AG20443 (cell line): Measurements from ENCODE around the gene SLC25A47.
"Not testable (repeated sequence)": the region's sequence is repeated elsewhere in the genome, so short reads cannot be mapped to it uniquely, and the experiment has no call there.

Source experiments
- DNase-seq: peaks from one replicate; pipeline ENCODE4 v3.0.0; 2012; ENCODE audit warnings: low spot score, mixed read lengths

SLC25A47 gene

GRCh38 chr14:100305324-100306100 lies 17.6 kb upstream of the SLC25A47 start:
- peak; percentile 33 for DNase-seq

DNA sequence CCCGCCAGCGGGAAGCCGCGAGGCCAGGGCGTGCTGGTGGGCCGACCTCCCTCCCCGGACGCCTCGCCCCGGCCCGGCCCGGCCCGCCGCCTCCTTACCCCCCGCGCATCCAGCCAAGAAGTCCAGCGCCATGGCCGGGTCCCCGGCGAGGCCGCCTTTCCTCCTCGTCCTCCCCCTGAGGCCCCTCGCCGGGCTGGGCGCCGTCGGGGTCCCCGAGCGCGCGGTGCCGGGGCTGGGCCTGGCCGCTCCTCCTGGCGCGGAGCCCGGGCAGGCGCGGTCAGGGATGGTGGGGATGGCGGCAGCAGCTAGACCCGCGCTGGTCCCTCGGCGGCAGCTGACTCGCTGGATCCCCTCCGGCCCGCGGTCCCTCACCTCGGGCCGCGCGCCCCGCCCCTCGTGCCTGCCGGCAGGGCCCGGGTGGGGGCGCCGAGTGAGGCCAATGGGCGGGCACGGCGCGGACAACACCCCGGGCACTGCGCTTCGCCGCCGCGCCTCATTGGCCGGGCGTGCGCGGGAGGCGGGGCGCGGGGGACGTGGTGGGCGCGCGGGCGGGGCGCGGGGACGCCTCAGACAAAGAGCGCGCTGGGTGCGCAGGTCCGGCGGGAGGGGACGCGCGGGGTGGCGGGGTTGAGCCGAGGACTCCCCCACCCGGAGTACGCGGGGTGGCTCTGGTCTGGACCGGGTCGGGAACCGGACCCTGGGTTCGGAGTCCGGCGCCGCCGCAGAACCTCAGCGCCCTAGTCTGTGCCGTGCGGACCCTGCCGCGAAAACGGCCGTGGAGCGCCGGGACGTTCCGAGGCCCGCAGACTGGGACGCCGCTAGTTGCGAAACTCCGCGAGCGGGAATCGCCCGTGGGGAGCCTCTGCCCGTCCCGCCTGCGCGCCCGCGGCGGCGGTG lies 16.8 kb upstream of the SLC25A47 start, which contains the start of gene SLC25A29:
Gene SLC25A29, minus strand, starts transcription at position 344 of the 897 bp plus-strand sequence. Its CDS starts 212 bp downstream, at position 132.
- peak; percentile 97 for DNase-seq

GRCh38 chr14:100306998-100307765 lies 16.0 kb upstream of the SLC25A47 start:
- DNase-seq: peak; percentile 50

GRCh38 chr14:100307766-100308426 lies 15.2 kb upstream of the SLC25A47 start:
- no peak for DNase-seq

GRCh38 chr14:100308427-100308792 lies 14.7 kb upstream of the SLC25A47 start:
- DNase-seq: not testable (repeated sequence)

DNA sequence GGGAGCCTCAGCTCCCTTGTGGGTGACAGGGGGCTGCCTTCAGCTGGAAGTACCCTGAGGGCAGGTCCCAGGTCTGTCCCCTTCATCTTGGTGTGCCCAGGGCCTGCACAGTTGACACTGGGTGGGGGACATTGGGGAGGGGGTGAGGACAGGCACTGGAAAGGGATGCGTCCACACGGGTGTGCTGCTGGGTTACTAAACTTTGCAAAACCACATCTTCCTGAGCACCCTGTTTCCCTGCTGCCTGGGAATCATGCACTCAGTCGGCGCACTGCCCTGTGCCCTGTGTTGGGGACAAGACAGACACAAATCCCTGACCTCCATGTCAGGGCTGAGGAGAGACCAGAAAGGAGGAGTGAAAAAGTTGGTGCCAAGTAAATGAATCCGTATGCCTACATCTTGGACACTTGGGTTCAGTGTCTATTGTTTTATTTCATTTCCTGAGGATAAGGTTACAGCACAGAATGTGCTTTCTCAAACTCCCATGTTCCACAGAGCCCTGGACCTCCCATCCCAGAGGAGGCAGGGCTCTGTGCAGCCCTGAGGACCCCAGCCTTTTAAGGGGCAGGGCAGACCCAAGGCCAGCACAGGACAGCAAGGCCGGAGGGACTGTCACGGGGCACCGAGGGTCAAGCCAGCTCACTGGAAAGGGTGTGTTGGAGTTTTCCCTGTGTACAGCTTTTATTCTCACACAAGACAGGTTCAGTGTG lies 14.0 kb upstream of the SLC25A47 start:
- no peak for DNase-seq

DNA sequence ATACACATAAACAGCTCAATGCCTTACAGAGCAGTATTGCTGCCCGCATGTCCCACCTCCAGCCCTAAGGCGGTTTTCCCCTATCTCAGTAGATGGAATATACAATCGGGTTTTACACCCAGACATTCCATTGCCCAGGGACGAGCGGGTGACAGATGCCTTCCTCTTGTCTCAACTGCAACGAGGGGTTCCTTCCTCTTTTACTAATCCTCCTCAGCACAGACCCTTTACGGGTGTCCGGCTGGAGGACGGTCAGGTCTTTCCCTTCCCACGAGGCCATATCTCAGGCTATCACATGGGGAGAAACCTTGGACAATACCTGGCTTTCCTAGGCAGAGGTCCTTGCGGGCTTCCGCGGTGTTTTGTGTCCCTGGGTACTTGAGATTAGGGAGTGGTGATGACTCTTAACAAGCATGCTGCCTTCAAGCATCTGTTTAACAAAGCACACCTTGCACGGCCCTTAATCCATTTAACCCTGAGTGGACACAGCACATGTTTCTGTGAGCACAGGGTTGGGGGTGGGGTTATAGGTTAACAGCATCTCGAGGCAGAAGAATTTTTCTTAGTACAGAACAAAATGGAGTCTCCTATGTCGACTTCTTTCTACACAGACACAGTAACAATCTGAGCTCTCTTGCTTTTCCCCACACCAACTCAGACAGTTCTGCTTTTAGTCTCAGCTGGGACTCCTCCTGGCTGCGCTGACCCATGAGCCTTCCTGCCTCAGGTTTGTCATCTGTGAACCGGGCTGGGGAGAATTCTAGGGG lies 10.8 kb upstream of the SLC25A47 start:
- DNase-seq: not testable (repeated sequence)

GRCh38 chr14:100312877-100313400 lies 10.2 kb upstream of the SLC25A47 start:
- DNase-seq: no peak

DNA sequence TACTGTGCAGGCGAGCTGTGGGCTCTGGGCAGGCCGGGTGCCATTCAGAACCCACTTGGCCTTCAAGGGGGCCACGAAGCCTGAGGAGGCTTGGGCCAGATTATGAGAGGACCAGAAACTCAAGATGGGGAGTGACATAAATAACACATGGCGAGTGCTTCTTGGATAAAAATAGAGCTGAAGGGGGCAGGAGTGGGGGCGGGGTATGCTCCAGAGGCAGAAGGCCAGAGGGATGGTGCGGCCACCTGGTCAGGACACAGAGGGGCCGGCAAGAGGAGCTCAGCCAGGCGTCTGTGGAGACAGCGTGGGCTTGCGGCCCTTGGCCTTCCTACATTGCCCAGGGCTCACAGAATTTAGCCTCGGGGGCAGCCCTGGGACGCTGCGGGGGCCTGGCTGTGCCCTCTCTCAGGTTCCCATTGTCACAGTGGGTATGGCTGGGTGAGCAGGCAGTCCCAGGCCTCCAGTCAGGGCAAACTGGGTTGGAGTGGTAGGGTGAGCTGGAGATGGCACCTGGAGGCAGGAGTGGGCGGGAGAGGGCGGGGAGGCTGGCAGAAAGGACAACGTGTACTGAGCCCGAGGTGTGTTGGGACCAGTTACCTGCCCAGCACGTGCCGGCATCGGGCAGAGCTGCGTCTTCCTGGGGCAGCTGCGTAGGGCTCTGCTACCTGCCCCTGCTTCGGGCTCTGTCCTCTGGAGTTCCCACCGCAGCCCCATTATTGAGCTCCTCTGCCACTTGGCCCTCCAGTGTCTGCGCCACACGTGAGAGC lies 9.5 kb upstream of the SLC25A47 start:
- DNase-seq: no peak

- no peak for DNase-seq
These were observed 8.4 kb upstream of the SLC25A47 start for GRCh38 chr14:100314724-100315123.

- DNase-seq: no peak
These were observed 5.8 kb upstream of the SLC25A47 start for GRCh38 chr14:100317389-100317788.

DNA sequence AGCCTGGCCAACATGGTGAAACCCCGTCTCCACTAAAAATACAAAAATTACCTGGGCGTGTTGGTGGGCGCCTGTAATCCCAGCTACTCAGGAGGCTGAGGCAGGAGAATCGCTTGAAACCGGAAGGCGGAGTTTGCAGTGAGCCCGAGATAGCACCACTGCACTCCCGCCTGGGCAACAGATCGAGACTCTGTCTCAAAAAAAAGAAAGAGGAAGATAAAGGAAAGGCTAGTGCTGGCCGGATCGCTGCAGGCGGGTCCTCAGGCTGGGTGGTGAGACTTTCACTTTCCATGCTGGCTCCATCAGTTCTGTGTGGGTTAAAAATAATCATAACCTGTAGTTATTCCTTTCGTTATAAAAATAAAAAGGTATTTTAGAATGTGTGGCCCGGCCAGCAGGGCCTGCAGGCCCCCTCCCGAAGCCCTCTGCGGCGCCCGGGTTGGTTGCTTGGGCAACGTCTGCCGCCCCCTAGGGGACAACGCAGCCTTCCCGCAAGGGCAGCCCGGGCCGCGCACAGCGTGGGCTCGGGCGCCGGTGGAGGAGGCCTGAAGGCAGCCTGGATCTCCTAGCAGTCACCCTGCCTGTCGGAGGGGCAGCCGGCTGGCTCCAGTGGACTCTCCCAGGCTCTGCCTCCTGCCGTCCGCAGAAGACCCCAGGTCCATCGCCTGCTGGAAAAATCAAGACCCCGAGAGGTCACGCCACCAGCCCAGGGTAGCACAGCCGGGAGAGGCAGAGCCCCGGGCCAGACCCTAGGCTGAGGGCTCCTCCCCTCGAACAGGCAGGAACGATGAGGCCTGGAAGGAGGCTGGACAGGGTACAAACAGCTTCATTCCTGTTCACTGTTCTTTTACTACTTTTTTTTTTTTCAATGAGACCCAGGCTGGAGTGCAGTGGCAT lies 5.0 kb upstream of the SLC25A47 start:
- peak; percentile 93 for DNase-seq

DNA sequence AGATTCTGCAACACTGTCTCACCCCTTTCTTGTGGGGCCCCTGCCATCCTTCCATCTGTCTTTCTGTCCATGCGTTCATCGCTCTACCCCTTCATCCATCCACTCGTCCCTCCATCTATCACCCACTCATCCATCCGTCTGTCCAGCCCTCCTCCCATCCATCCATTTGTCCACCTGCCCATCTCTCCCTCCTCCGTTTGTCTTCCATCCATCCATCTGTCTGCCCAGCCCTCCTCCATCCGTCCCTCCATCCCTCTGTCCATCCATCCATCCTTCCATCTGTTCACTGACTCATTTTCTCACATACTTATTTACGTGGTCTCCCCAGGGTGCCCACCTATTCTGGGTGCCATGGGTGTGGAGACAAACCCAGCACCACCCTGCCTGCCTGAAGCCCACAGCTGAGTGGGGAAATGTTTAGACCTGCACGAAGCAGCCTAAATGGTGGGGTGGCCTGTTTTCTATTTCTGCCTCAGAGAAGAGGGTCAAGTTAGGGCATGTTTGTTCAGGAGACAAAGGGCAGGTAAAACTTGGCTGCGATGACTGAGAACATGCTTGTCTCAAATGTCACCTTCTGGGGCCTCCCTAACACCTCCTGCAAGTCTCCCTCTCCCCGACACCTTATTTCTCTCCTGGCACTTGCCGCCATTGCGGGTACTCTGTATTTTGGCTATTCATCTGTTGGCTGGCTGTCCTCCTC lies 2.8 kb upstream of the SLC25A47 start:
- DNase-seq: no peak

DNA sequence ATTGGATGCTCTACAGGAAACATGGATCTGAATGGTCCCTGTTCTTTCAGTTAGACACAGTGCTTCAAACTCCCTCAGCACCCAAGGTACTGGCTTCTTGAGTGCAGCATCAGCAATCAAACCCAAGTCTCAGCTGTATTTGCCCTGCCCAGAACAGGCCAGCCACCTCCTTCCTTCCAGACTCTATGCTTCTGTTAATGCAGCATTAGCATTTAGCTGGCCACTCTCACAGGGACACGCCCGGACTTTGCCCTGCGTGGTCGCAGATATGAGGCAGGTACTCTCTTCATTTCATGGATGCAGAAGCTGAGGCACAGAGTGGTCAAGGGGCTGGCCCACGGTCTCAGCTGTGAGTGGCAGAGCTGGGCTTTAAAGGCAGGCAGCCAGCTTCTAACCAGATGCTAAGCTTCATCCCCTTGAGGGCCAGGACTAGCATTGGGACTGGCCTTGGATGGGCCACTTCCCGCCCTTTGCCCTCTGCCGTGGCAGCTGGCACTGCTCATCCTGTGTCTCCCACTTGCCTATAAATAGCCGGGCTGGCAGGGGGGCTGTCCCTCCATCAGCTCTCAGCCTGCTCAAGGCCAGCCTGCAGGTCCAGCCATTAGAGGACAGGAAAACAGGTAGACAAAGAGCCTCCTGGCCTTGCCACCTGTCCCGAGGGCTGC lies 1.5 kb upstream of the SLC25A47 start:
- no peak for DNase-seq

- DNase-seq: no peak
These were observed 791 bp upstream of the SLC25A47 start for GRCh38 chr14:100322138-100322957.

- no peak for DNase-seq
These were observed 786 bp downstream of the SLC25A47 start for GRCh38 chr14:100323942-100324307.
